Lower lobe of right lung (tissue), 2 donors: Measurements from ENCODE around the gene TMEM235. TPM values are rescaled to one million over a fixed set of nuclear protein-coding genes. Genes with fewer than 3 reads are reported as not detected.

Experiments
- ATAC-seq, 2 donors: fragments of 200-7000 bp; cut with Tn5 transposase; one replicate each; pipeline ENCODE4 v1.9.1; 2020 to 2022; ENCODE audit warnings: mild to moderate bottlenecking in 2 of 2, moderate library complexity in 2 of 2
- DNase-seq: peaks from one replicate; pipeline ENCODE4 v3.0.0-alpha.2; 2020
- H3K27ac ChIP-seq: fragments of 200-600 bp; one replicate; pipeline ENCODE4 v1.8.0; 2022
- H3K27me3 ChIP-seq: fragments of 200-600 bp; one replicate; pipeline ENCODE4 v1.8.0; 2022; ENCODE audit warnings: low read depth
- H3K36me3 ChIP-seq: fragments of 200-600 bp; one replicate; pipeline ENCODE4 v1.8.0; 2022; ENCODE audit warnings: mild to moderate bottlenecking
- H3K4me1 ChIP-seq: fragments of 200-600 bp; one replicate; pipeline ENCODE4 v1.8.0; 2022
- H3K4me3 ChIP-seq: fragments of 200-600 bp; one replicate; pipeline ENCODE4 v1.8.0; 2022; ENCODE audit warnings: mild to moderate bottlenecking
- H3K9me3 ChIP-seq: fragments of 200-600 bp; one replicate; pipeline ENCODE4 v1.8.0; 2022
- CTCF ChIP-seq: fragments of 200-600 bp; IDR thresholded peaks from one replicate; pipeline ENCODE4 v1.8.0; 2022; ENCODE audit warnings: antibody characterized with exemption, mild to moderate bottlenecking
- intact Hi-C: fragments of 100-400 bp; cut with DNase I; formaldehyde crosslinking; loops from one replicate; pipeline ENCODE4 v1.11.0; 2022
- long read RNA-seq: library from polyadenylated mRNA; unstranded; transcript quantifications from one replicate; pipeline ENCODE4 v2.0.0, GENCODE V29; 2021
- total RNA-seq: library from RNA; stranded (reverse); fragmentation: NEBNext Ultra II Directional; extraction: Animal tissue kit (Norgen Biotek cat#: 25700); gene quantifications from one replicate; pipeline ENCODE4 v1.2.1, GENCODE V29; 2021
- donor health status: DM: no; HTN: yes; CAD: no; lungs with severe emphysema.

Gene TMEM235
- total RNA-seq: not detected
- long read RNA-seq, partial matches to known transcripts: 0 of 1 reads
- long read RNA-seq, other reads (novel, unspliced or antisense): 1 of 1 reads

GRCh38 chr17:78230996-78231935, at the start of gene TMEM235:
TMEM235 (plus strand) TSS chr17:78231631; CDS start chr17:78232024, 393 bp downstream.
- ATAC-seq: no peak
- H3K27ac ChIP-seq: no peak within 1 kb of the TSS
- no peak within 1 kb of the TSS for H3K4me3 ChIP-seq
- H3K4me1 ChIP-seq: peaks cover 7% of the 10 kb centered on the region
- TF ChIP-seq CTCF: no peak
- H3K27me3 ChIP-seq: peaks cover 33% of the 10 kb centered on the region
- intact Hi-C loops: no loop called here
- no peaks in the 10 kb centered on the region for H3K36me3 ChIP-seq
- DNase-seq: no peak
- H3K9me3 ChIP-seq: no peaks in the 10 kb centered on the region

GRCh38 chr17:78182504-78182903, 48.9 kb upstream of the TMEM235 start:
- Histone ChIP-seq H3K9me3 (no peaks in the 10 kb centered on the region), H3K36me3 (no peaks in the 10 kb centered on the region), H3K4me3 (no peak overlapping the region), H3K4me1 (peaks cover 55% of the 10 kb centered on the region), H3K27me3 (no peaks in the 10 kb centered on the region), H3K27ac (no peak overlapping the region)
- TF ChIP-seq CTCF: no peak
- intact Hi-C loops: no loop called here
- ATAC-seq (no peak), DNase-seq (no peak)

GRCh38 chr17:78183916-78184315, 47.5 kb upstream of the TMEM235 start:
- Histone ChIP-seq H3K27ac (no peak overlapping the region), H3K9me3 (no peaks in the 10 kb centered on the region), H3K4me3 (no peak overlapping the region), H3K36me3 (no peaks in the 10 kb centered on the region), H3K4me1 (peaks cover 66% of the 10 kb centered on the region), H3K27me3 (no peaks in the 10 kb centered on the region)
- intact Hi-C loops: no loop called here
- DNase-seq: no peak
- no peak for ATAC-seq
- no peak for TF ChIP-seq CTCF

- H3K9me3 ChIP-seq: no peaks in the 10 kb centered on the region
- ATAC-seq: no peak
- no peak for DNase-seq
- TF ChIP-seq CTCF: no peak
- peaks cover 63% of the 10 kb centered on the region for H3K4me1 ChIP-seq
- H3K4me3 ChIP-seq: no peak overlapping the region
- H3K27me3 ChIP-seq: no peaks in the 10 kb centered on the region
- intact Hi-C loops: no loop called here
- H3K36me3 ChIP-seq: no peaks in the 10 kb centered on the region
- H3K27ac ChIP-seq: no peak overlapping the region
Measured at GRCh38 chr17:78184351-78184750, 47.1 kb upstream of the TMEM235 start.

- Histone ChIP-seq H3K4me3 (no peak overlapping the region), H3K36me3 (no peaks in the 10 kb centered on the region), H3K4me1 (peaks cover 63% of the 10 kb centered on the region), H3K9me3 (no peaks in the 10 kb centered on the region), H3K27me3 (no peaks in the 10 kb centered on the region), H3K27ac (no peak overlapping the region)
- TF ChIP-seq CTCF: no peak
- intact Hi-C loops: no loop called here
- ATAC-seq: peak in 1 of 2 donors; percentile 1
- no peak for DNase-seq
Measured at GRCh38 chr17:78184868-78185267, 46.6 kb upstream of the TMEM235 start.
